T-helper 1 cell treated with Interleukin-12 subunit alpha and Interleukin-12 subunit beta and Interleukin-4 antibody, amounts not matched to agents 30 μg/mL and 1 μg/mL, for 36 hours (primary cell): ENCODE data around the gene PTMA.
"Not testable (repeated sequence)": the region's sequence is repeated elsewhere in the genome, so short reads cannot be mapped to it uniquely, and the experiment has no call there.

Experiments used
- H3K27ac Mint-ChIP-seq: one replicate; pipeline ENCODE4 v1.8.0; 2021; ENCODE audit warnings: mild to moderate bottlenecking, mixed read lengths
- H3K27me3 Mint-ChIP-seq: one replicate; pipeline ENCODE4 v1.8.0; 2021; ENCODE audit warnings: low read depth, mixed read lengths
- H3K36me3 Mint-ChIP-seq: one replicate; pipeline ENCODE4 v1.8.0; 2021; ENCODE audit warnings: low read depth, mixed read lengths
- H3K4me1 Mint-ChIP-seq: one replicate; pipeline ENCODE4 v1.8.0; 2021; ENCODE audit warnings: low read depth, mixed read lengths
- H3K4me3 Mint-ChIP-seq: one replicate; pipeline ENCODE4 v1.8.0; 2021; ENCODE audit warnings: mild to moderate bottlenecking, moderate library complexity, mixed read lengths
- H3K9me3 Mint-ChIP-seq: one replicate; pipeline ENCODE4 v1.8.0; 2021; ENCODE audit warnings: mixed read lengths

The PTMA gene

GRCh38 chr2:231727621-231728020, 19.3 kb downstream of the PTMA start:
- no peaks in the 10 kb centered on the region for H3K4me1 Mint-ChIP-seq
- no peaks in the 10 kb centered on the region for H3K9me3 Mint-ChIP-seq
- H3K4me3 Mint-ChIP-seq: no peak overlapping the region
- no peaks in the 10 kb centered on the region for H3K27me3 Mint-ChIP-seq
- no peak overlapping the region for H3K27ac Mint-ChIP-seq
- H3K36me3 Mint-ChIP-seq: peaks cover 2% of the 10 kb centered on the region

- H3K4me1 Mint-ChIP-seq: no peaks in the 10 kb centered on the region
- peaks cover 2% of the 10 kb centered on the region for H3K36me3 Mint-ChIP-seq
- no peaks in the 10 kb centered on the region for H3K9me3 Mint-ChIP-seq
- no peak overlapping the region for H3K27ac Mint-ChIP-seq
- no peaks in the 10 kb centered on the region for H3K27me3 Mint-ChIP-seq
- no peak overlapping the region for H3K4me3 Mint-ChIP-seq
Observed at GRCh38 chr2:231732604-231733003, 24.3 kb downstream of the PTMA start.

- Mint-ChIP-seq H3K4me3 (no peak overlapping the region), H3K4me1 (no peaks in the 10 kb centered on the region), H3K27ac (no peak overlapping the region), H3K27me3 (no peaks in the 10 kb centered on the region), H3K36me3 (peaks cover 4% of the 10 kb centered on the region), H3K9me3 (no peaks in the 10 kb centered on the region)
Observed at GRCh38 chr2:231737761-231738160, 29.4 kb downstream of the PTMA start.

- Mint-ChIP-seq H3K36me3 (peaks cover 1% of the 10 kb centered on the region), H3K4me1 (no peaks in the 10 kb centered on the region), H3K9me3 (no peaks in the 10 kb centered on the region), H3K27ac (no peak overlapping the region), H3K27me3 (no peaks in the 10 kb centered on the region), H3K4me3 (no peak overlapping the region)
Observed at GRCh38 chr2:231743376-231744116, 35.2 kb downstream of the PTMA start.

- Mint-ChIP-seq H3K36me3 (no peaks in the 10 kb centered on the region), H3K9me3 (no peaks in the 10 kb centered on the region), H3K4me1 (no peaks in the 10 kb centered on the region), H3K4me3 (no peak overlapping the region), H3K27me3 (no peaks in the 10 kb centered on the region), H3K27ac (no peak overlapping the region)
Observed at GRCh38 chr2:231745303-231746038, 37.1 kb downstream of the PTMA start.

- not testable (repeated sequence) for H3K36me3 Mint-ChIP-seq, H3K4me1 Mint-ChIP-seq, H3K4me3 Mint-ChIP-seq, H3K27ac Mint-ChIP-seq, H3K9me3 Mint-ChIP-seq, H3K27me3 Mint-ChIP-seq
Observed at GRCh38 chr2:231748153-231748896, 40.0 kb downstream of the PTMA start.

GRCh38 chr2:231749016-231749415, 40.7 kb downstream of the PTMA start:
- H3K9me3 Mint-ChIP-seq, H3K4me1 Mint-ChIP-seq, H3K4me3 Mint-ChIP-seq, H3K36me3 Mint-ChIP-seq, H3K27me3 Mint-ChIP-seq, H3K27ac Mint-ChIP-seq: not testable (repeated sequence)

- no peaks in the 10 kb centered on the region for H3K36me3 Mint-ChIP-seq
- no peak overlapping the region for H3K27ac Mint-ChIP-seq
- no peaks in the 10 kb centered on the region for H3K27me3 Mint-ChIP-seq
- H3K4me1 Mint-ChIP-seq: no peaks in the 10 kb centered on the region
- H3K4me3 Mint-ChIP-seq: no peak overlapping the region
- H3K9me3 Mint-ChIP-seq: no peaks in the 10 kb centered on the region
Observed at GRCh38 chr2:231751042-231751815, 42.9 kb downstream of the PTMA start.

GRCh38 chr2:231752061-231752460, 43.7 kb downstream of the PTMA start:
- Mint-ChIP-seq H3K27ac (no peak overlapping the region), H3K36me3 (no peaks in the 10 kb centered on the region), H3K4me1 (no peaks in the 10 kb centered on the region), H3K9me3 (no peaks in the 10 kb centered on the region), H3K27me3 (no peaks in the 10 kb centered on the region), H3K4me3 (no peak overlapping the region)

- Mint-ChIP-seq H3K27me3 (no peaks in the 10 kb centered on the region), H3K4me3 (no peak overlapping the region), H3K4me1 (peaks cover 21% of the 10 kb centered on the region), H3K9me3 (no peaks in the 10 kb centered on the region), H3K27ac (no peak overlapping the region), H3K36me3 (no peaks in the 10 kb centered on the region)
Observed at GRCh38 chr2:231761735-231762134, 53.4 kb downstream of the PTMA start.
